Measurements from ENCODE around the gene WDR86. TPM values are rescaled to one million over a fixed set of nuclear protein-coding genes. Genes with fewer than 3 reads are reported as not detected.

The WDR86 gene
- total and polyA plus RNA-seq, 2 experiments from 2014 or later: 9.1 to 59.1 TPM

DNA sequence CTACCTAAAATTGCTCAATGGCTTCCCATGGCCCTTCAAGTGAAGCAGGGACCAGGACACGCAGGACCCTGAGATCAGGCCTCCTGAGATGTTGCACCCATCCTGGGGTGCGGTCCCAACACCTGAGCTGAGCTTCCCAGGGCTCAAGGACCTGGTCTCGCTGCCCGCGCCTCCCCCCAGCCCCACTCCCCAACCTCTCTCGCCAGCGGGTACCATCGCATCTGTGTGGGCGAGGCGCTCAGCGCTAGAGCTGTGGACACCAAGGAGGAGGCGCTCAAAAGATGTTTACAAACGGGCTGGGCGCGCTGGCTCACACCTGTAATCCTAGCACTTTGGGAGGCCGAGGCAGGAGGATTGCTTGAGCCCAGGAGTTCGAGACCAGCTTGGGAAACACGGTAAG lies 37.5 kb upstream of the WDR86 start (continued):
- TF ChIP-seq, protein P1, sequence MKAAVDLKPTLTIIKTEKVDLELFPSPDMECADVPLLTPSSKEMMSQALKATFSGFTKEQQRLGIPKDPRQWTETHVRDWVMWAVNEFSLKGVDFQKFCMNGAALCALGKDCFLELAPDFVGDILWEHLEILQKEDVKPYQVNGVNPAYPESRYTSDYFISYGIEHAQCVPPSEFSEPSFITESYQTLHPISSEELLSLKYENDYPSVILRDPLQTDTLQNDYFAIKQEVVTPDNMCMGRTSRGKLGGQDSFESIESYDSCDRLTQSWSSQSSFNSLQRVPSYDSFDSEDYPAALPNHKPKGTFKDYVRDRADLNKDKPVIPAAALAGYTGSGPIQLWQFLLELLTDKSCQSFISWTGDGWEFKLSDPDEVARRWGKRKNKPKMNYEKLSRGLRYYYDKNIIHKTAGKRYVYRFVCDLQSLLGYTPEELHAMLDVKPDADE (IDR thresholded peaks at IDR 0.05): no peak
- no peak for TF ChIP-seq EZH2 (IDR thresholded peaks at IDR 0.05; ENCODE audit: low read depth, unreplicated experiment)
- no peak for TF ChIP-seq STAT1 (IDR thresholded peaks at IDR 0.05; ENCODE audit: unreplicated experiment)
- no peak for TF ChIP-seq ZNF114 (CRISPR knock-in tag; IDR thresholded peaks at IDR 0.05)
- no peak for TF ChIP-seq JUNB (IDR thresholded peaks at IDR 0.05; ENCODE audit: unreplicated experiment)
- TF ChIP-seq EZH2phosphoT487 (IDR thresholded peaks at IDR 0.05; ENCODE audit: unreplicated experiment): no peak
- TF ChIP-seq, protein P2, sequence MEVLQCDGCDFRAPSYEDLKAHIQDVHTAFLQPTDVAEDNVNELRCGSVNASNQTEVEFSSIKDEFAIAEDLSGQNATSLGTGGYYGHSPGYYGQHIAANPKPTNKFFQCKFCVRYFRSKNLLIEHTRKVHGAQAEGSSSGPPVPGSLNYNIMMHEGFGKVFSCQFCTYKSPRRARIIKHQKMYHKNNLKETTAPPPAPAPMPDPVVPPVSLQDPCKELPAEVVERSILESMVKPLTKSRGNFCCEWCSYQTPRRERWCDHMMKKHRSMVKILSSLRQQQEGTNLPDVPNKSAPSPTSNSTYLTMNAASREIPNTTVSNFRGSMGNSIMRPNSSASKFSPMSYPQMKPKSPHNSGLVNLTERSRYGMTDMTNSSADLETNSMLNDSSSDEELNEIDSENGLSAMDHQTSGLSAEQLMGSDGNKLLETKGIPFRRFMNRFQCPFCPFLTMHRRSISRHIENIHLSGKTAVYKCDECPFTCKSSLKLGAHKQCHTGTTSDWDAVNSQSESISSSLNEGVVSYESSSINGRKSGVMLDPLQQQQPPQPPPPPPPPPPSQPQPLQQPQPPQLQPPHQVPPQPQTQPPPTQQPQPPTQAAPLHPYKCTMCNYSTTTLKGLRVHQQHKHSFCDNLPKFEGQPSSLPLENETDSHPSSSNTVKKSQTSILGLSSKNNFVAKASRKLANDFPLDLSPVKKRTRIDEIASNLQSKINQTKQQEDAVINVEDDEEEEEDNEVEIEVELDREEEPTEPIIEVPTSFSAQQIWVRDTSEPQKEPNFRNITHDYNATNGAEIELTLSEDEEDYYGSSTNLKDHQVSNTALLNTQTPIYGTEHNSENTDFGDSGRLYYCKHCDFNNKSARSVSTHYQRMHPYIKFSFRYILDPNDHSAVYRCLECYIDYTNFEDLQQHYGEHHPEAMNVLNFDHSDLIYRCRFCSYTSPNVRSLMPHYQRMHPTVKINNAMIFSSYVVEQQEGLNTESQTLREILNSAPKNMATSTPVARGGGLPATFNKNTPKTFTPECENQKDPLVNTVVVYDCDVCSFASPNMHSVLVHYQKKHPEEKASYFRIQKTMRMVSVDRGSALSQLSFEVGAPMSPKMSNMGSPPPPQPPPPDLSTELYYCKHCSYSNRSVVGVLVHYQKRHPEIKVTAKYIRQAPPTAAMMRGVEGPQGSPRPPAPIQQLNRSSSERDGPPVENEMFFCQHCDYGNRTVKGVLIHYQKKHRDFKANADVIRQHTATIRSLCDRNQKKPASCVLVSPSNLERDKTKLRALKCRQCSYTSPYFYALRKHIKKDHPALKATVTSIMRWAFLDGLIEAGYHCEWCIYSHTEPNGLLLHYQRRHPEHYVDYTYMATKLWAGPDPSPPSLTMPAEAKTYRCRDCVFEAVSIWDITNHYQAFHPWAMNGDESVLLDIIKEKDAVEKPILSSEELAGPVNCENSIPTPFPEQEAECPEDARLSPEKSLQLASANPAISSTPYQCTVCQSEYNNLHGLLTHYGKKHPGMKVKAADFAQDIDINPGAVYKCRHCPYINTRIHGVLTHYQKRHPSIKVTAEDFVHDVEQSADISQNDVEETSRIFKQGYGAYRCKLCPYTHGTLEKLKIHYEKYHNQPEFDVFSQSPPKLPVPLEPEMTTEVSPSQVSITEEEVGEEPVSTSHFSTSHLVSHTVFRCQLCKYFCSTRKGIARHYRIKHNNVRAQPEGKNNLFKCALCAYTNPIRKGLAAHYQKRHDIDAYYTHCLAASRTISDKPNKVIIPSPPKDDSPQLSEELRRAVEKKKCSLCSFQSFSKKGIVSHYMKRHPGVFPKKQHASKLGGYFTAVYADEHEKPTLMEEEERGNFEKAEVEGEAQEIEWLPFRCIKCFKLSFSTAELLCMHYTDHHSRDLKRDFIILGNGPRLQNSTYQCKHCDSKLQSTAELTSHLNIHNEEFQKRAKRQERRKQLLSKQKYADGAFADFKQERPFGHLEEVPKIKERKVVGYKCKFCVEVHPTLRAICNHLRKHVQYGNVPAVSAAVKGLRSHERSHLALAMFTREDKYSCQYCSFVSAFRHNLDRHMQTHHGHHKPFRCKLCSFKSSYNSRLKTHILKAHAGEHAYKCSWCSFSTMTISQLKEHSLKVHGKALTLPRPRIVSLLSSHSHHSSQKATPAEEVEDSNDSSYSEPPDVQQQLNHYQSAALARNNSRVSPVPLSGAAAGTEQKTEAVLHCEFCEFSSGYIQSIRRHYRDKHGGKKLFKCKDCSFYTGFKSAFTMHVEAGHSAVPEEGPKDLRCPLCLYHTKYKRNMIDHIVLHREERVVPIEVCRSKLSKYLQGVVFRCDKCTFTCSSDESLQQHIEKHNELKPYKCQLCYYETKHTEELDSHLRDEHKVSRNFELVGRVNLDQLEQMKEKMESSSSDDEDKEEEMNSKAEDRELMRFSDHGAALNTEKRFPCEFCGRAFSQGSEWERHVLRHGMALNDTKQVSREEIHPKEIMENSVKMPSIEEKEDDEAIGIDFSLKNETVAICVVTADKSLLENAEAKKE (CRISPR knock-in tag; IDR thresholded peaks at IDR 0.05): no peak

DNA sequence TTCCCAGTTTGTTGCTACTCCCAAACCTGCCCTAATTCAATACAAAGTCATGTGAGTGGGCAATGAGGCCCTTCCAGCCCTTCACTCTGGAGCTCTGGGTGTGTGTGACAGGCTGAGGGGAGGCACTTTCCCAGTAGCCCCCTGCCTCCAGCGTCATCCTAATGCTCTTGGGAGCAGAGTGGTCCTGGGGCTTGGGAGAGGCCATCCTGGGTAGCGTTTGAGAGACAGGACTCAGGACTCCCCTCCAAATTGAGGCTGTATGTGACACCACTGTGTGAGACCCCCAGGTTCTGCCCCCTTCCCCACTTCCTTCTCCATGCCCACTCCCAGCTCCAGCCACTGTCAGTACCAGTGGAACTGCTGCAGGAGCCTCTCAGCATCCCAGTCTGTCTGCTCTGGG lies 36.6 kb upstream of the WDR86 start:
- no peaks in the 10 kb centered on the region for H3K9me2 ChIP-seq (ENCODE audit: insufficient read depth)
- no peak overlapping the region for H3K27ac ChIP-seq (ENCODE audit: low read depth)
- no peak overlapping the region for H3K27ac Mint-ChIP-seq
- no peaks in the 10 kb centered on the region for H3K9me3 Mint-ChIP-seq
- peaks cover 6% of the 10 kb centered on the region for H3K4me1 ChIP-seq (ENCODE audit: insufficient read depth)
- ATAC-seq: no peak
- peaks cover 6% of the 10 kb centered on the region for H3K27me3 Mint-ChIP-seq (ENCODE audit: insufficient read depth, low read depth, poor library complexity)
- H3K36me3 ChIP-seq (ENCODE audit: insufficient read depth): no peaks in the 10 kb centered on the region
- no peak overlapping the region for H2AFZ ChIP-seq
- 0 out of 2 replicates have a peak, but pooled peaks cover 4% of the 10 kb centered on the region for H3F3A ChIP-seq (replicated peaks; ENCODE audit: low read depth)
- no peaks in the 10 kb centered on the region for H3K79me2 ChIP-seq (replicated peaks; ENCODE audit: insufficient read depth)
- no peak overlapping the region for H3K4me2 ChIP-seq
- H3K4me3 Mint-ChIP-seq: no peak overlapping the region
- H4K20me1 ChIP-seq (replicated peaks; ENCODE audit: insufficient read depth): no peaks in the 10 kb centered on the region
- DNase-seq (ENCODE audit: low spot score): no peak
- H3K36me3 Mint-ChIP-seq (ENCODE audit: low read depth): no peaks in the 10 kb centered on the region; the same call in 2 of the 3 replicates
- H3K4me3 ChIP-seq: no peak overlapping the region
- H3K27me3 ChIP-seq (ENCODE audit: insufficient read depth): peaks cover 12% of the 10 kb centered on the region
- H3K4me1 Mint-ChIP-seq: peaks cover 11% of the 10 kb centered on the region
- TF ChIP-seq, protein P3, sequence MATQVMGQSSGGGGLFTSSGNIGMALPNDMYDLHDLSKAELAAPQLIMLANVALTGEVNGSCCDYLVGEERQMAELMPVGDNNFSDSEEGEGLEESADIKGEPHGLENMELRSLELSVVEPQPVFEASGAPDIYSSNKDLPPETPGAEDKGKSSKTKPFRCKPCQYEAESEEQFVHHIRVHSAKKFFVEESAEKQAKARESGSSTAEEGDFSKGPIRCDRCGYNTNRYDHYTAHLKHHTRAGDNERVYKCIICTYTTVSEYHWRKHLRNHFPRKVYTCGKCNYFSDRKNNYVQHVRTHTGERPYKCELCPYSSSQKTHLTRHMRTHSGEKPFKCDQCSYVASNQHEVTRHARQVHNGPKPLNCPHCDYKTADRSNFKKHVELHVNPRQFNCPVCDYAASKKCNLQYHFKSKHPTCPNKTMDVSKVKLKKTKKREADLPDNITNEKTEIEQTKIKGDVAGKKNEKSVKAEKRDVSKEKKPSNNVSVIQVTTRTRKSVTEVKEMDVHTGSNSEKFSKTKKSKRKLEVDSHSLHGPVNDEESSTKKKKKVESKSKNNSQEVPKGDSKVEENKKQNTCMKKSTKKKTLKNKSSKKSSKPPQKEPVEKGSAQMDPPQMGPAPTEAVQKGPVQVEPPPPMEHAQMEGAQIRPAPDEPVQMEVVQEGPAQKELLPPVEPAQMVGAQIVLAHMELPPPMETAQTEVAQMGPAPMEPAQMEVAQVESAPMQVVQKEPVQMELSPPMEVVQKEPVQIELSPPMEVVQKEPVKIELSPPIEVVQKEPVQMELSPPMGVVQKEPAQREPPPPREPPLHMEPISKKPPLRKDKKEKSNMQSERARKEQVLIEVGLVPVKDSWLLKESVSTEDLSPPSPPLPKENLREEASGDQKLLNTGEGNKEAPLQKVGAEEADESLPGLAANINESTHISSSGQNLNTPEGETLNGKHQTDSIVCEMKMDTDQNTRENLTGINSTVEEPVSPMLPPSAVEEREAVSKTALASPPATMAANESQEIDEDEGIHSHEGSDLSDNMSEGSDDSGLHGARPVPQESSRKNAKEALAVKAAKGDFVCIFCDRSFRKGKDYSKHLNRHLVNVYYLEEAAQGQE (IDR thresholded peaks at IDR 0.05; ENCODE audit: unreplicated experiment): no peak
- TF ChIP-seq, protein P4, sequence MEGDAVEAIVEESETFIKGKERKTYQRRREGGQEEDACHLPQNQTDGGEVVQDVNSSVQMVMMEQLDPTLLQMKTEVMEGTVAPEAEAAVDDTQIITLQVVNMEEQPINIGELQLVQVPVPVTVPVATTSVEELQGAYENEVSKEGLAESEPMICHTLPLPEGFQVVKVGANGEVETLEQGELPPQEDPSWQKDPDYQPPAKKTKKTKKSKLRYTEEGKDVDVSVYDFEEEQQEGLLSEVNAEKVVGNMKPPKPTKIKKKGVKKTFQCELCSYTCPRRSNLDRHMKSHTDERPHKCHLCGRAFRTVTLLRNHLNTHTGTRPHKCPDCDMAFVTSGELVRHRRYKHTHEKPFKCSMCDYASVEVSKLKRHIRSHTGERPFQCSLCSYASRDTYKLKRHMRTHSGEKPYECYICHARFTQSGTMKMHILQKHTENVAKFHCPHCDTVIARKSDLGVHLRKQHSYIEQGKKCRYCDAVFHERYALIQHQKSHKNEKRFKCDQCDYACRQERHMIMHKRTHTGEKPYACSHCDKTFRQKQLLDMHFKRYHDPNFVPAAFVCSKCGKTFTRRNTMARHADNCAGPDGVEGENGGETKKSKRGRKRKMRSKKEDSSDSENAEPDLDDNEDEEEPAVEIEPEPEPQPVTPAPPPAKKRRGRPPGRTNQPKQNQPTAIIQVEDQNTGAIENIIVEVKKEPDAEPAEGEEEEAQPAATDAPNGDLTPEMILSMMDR (conservative IDR thresholded peaks at IDR 0.05; ENCODE audit: low read depth in 2 of 2): no peak
- TF ChIP-seq JUNB (IDR thresholded peaks at IDR 0.05; ENCODE audit: unreplicated experiment) (no peak), ZNF114 (CRISPR knock-in tag; IDR thresholded peaks at IDR 0.05) (no peak)

Measured in GM23338 (cell line).